Activated T-helper 1 cell treated with anti-CD3 and anti-CD28 coated beads, Interleukin-12 subunit alpha, Interleukin-12 subunit beta, Interleukin-2, Interleukin-4 antibody, amounts not matched to agents 30 ng/mL and 10 ng/mL and 1 ng/mL, durations not matched to agents 14 hours and 24 hours and 36 hours (primary cell): ENCODE data around the gene CFAP100. TPM values are rescaled to one million over a fixed set of nuclear protein-coding genes. Genes with fewer than 3 reads are reported as not detected.

ENCODE experiments used
- DNase-seq: peaks from one replicate; pipeline ENCODE4 v3.0.0; 2021; ENCODE audit warnings: low spot score
- H3K27ac Mint-ChIP-seq: one replicate; pipeline ENCODE4 v1.8.0; 2021; ENCODE audit warnings: mild to moderate bottlenecking, mixed read lengths
- H3K27me3 Mint-ChIP-seq: one replicate; pipeline ENCODE4 v1.8.0; 2022; ENCODE audit warnings: mild to moderate bottlenecking, moderate library complexity, mixed read lengths; ENCODE audit not compliant: insufficient read depth
- H3K36me3 Mint-ChIP-seq: one replicate; pipeline ENCODE4 v1.8.0; 2021; ENCODE audit warnings: low read depth, mixed read lengths
- H3K4me1 Mint-ChIP-seq: one replicate; pipeline ENCODE4 v1.8.0; 2021; ENCODE audit warnings: low read depth, mixed read lengths
- H3K4me3 Mint-ChIP-seq: one replicate; pipeline ENCODE4 v1.8.0; 2021; ENCODE audit warnings: mild to moderate bottlenecking, moderate library complexity, mixed read lengths
- H3K9me3 Mint-ChIP-seq: one replicate; pipeline ENCODE4 v1.8.0; 2021; ENCODE audit warnings: mixed read lengths
- intact Hi-C: fragments of 100-400 bp; cut with micrococcal nuclease; formaldehyde crosslinking; loops from one replicate; pipeline ENCODE4 v1.15.1; 2024
- total RNA-seq: library from RNA; stranded (reverse); gene quantifications from 2 replicates; pipeline ENCODE4 v1.2.3, GENCODE V29; 2022

CFAP100 gene
- total RNA-seq, 1 donor from 2014 or later: not detected

DNA sequence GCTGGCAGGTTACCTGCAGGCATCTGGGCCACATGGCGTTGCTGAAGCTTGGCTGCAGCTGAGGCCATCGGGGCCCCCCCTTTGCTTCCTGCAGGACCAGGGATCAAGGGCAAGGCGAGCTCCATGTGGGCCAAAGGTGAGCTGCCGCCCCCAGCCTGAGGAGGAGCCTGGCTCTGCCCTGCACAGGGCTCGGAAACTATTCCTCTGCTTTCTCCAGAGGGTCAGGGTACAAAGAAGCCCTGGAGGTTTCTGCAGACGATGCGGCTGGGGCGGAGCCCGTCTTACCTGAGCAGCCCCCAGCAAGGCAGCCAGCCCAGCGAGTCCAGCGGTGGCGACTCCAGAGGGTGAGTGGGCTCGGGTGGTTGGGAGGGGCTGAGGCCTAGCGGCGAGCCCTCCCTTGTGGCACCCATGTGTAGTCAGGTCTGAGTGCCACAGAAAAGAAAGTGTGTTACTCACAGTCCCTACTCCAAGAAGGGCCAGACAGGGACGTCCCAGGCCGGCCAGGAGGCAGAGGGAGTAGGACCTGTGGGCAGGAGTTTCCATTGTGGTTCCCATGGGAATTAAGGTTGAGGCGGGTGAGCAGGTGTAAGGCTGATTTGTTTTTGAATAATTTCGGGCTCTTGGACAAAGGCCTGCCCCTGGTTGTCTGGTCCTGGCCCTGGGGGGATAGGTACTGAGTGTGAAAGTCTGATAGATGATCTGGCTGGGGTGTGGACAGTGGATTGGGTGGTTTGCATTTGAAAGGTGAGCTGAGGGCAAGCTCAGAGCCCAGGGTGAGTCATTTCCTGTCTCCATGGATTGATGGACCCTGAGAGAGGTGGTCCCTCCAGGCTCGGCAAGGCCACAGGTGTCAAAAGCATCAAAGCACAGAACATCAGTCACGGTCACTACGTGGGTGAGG is 25.4 kb downstream of the CFAP100 start:
- intact Hi-C loops: no loop called here
- H3K27me3 Mint-ChIP-seq: peaks cover 2% of the 10 kb centered on the region
- DNase-seq: no peak
- no peaks in the 10 kb centered on the region for H3K4me1 Mint-ChIP-seq
- H3K9me3 Mint-ChIP-seq: no peaks in the 10 kb centered on the region
- H3K36me3 Mint-ChIP-seq: no peaks in the 10 kb centered on the region
- no peak overlapping the region for H3K4me3 Mint-ChIP-seq
- H3K27ac Mint-ChIP-seq: no peak overlapping the region

- Mint-ChIP-seq H3K4me3 (no peak overlapping the region), H3K27ac (no peak overlapping the region), H3K27me3 (peaks cover under 1% of the 10 kb centered on the region), H3K9me3 (peaks cover 9% of the 10 kb centered on the region), H3K36me3 (no peaks in the 10 kb centered on the region), H3K4me1 (no peaks in the 10 kb centered on the region)
- DNase-seq: no peak
- intact Hi-C loops: no loop called here
Observed at GRCh38 chr3:126421573-126422119, 26.9 kb downstream of the CFAP100 start.

DNA sequence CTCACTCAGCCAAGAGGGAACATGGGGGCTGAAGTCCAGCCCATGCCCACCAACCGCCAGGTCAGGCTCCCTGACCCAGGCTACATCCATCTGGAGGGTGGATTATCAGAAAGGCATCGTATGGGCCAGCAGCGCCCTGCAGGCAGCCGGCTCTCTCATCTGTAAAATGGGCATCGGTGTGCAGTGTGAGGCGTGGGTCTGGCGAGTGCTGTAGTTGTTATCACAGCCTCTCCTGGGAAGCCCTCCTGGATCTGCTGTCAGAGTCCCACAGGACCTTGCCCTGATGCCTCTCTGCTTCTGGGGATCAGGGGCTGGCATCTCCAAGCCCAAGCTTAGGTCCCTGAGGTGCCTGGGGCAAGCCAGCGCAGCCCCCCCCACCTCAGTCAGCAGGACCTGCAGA is 27.4 kb downstream of the CFAP100 start:
- Mint-ChIP-seq H3K27me3 (no peaks in the 10 kb centered on the region), H3K4me1 (no peaks in the 10 kb centered on the region), H3K9me3 (peaks cover 9% of the 10 kb centered on the region), H3K4me3 (no peak overlapping the region), H3K27ac (no peak overlapping the region), H3K36me3 (no peaks in the 10 kb centered on the region)
- DNase-seq: no peak
- intact Hi-C loops: no loop called here

DNA sequence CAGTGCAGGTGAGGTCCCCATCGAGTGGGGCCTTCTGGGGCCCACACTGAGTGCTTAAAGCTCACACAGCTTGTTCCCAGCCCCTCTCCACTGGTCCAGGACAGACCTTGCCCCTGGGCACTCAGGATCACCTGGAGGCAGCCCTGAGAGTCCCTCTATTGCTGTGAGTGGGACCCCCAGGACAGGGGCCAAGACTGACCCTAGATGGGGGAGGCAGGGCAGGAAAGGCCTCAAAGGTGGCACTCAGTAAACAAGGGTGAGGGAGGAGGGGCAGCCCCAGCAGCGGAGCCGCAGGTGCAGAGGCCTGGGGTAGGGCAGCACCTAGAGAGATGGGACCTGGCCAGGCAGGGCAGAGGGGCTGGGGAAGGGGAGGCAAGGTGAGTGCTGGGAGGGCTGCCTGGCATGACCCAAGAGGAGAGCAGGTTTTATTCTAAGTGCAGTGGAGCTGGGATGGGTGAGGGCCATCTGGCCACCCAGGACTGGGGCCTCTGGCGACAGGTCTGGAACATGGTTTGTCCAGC is 27.9 kb downstream of the CFAP100 start:
- no peaks in the 10 kb centered on the region for H3K4me1 Mint-ChIP-seq
- no peaks in the 10 kb centered on the region for H3K36me3 Mint-ChIP-seq
- intact Hi-C loops: no loop called here
- no peaks in the 10 kb centered on the region for H3K27me3 Mint-ChIP-seq
- H3K9me3 Mint-ChIP-seq: peaks cover 9% of the 10 kb centered on the region
- no peak for DNase-seq
- H3K4me3 Mint-ChIP-seq: no peak overlapping the region
- H3K27ac Mint-ChIP-seq: no peak overlapping the region

DNA sequence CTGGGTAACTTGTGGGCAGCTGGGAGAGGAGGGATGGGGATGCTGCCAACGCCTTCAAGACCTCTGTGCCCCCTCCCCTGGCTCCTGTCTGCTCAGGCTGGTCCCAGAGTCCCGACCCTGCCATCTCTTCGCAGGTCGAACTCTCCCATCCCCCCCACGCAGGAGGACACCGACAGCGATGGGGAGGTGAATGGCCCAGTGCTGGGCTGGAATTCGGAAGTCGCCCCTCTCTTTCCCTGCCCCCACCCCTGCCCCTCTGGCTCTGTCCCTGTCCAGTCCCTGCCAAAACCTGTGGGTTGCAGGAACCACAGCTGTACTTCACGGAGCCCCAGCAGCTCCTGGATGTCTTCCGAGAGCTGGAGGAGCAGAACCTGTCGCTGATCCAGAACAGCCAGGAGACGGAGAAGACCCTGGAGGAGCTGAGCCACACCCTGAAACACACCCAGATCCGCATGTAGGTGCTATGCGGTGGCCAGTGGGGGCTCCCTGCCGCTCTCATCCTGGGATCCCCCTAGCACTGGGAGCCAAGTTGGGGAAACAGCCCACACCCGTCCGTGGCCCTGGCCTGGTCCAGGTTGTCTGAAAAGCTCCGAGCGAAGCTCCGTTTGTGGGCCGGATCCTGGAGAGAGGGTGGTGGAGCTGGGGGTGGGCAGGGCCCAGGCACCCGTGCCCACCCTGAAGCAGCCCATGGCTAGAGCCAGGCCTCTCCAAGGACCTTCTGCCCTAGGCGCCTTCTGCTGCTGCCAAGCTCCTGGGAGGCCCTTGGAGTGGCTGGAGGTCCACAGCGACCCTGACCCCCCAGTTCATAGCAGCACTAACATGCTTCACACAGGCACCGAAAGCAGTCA is 28.7 kb downstream of the CFAP100 start:
- Mint-ChIP-seq H3K4me1 (no peaks in the 10 kb centered on the region), H3K27ac (no peak overlapping the region), H3K36me3 (no peaks in the 10 kb centered on the region), H3K9me3 (peaks cover 9% of the 10 kb centered on the region), H3K27me3 (no peaks in the 10 kb centered on the region), H3K4me3 (no peak overlapping the region)
- DNase-seq: no peak
- intact Hi-C loops: no loop called here

DNA sequence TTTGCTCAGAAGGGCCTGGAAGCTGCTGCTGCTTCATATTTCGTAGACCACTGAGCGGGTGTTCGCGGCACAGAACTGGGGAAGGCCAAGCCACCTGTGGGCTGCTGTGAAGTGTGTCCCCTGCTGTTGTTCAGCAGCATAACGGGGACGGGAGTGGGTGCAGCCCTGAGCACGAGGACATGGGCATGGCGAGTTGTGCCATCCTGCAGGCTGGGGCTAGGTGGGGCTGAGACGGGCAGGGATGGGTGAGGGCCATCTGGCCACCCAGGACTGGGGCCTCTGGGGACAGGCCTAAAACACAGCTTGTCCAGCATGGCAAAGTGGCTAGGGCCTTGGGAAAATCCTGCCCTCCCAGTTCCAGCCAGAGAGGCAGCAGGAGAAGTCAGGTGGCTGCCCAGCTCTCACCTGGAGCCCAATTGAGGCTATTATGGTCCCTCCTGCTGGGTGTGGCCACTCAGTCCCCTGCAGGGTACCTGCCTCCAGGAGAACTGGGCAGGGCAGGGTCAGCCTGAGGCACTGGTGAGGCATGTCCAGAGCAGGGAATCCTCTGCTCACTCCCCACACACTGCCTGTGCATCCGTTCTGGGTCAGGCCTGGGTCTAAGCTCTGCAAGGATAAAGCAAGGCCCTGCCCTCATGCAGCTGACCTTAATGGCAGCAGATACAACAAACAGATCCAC is 29.5 kb downstream of the CFAP100 start:
- H3K36me3 Mint-ChIP-seq: no peaks in the 10 kb centered on the region
- H3K9me3 Mint-ChIP-seq: peaks cover 9% of the 10 kb centered on the region
- H3K4me3 Mint-ChIP-seq: no peak overlapping the region
- no peak for DNase-seq
- no peaks in the 10 kb centered on the region for H3K27me3 Mint-ChIP-seq
- intact Hi-C loops: no loop called here
- H3K4me1 Mint-ChIP-seq: no peaks in the 10 kb centered on the region
- no peak overlapping the region for H3K27ac Mint-ChIP-seq

DNA sequence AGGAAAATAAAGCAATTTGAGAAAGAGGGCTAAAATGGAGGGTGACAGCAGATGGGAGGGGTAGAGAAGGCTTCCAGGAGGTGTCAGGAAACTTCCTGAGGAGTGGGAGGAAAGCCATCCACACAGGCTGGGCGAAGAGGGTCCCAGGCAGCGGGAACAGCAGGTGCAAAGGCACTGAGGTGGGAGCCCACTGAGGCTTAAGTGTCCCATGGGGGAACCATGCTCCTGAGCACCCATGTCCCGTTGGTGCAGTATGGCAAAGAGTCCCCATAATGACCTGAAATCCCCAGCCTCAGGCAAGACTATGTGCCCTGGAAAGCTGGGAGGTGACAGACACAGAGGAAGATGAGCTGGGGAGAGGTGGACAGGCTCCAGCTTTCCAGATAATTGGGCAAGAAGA is 30.0 kb downstream of the CFAP100 start:
- intact Hi-C loops: no loop called here
- Mint-ChIP-seq H3K27ac (no peak overlapping the region), H3K4me1 (no peaks in the 10 kb centered on the region), H3K4me3 (no peak overlapping the region), H3K27me3 (no peaks in the 10 kb centered on the region), H3K36me3 (no peaks in the 10 kb centered on the region), H3K9me3 (peaks cover 9% of the 10 kb centered on the region)
- no peak for DNase-seq

- no peak overlapping the region for H3K27ac Mint-ChIP-seq
- no peak for DNase-seq
- H3K27me3 Mint-ChIP-seq: no peaks in the 10 kb centered on the region
- H3K4me1 Mint-ChIP-seq: no peaks in the 10 kb centered on the region
- no peak overlapping the region for H3K4me3 Mint-ChIP-seq
- peaks cover under 1% of the 10 kb centered on the region for H3K9me3 Mint-ChIP-seq
- intact Hi-C loops: no loop called here
- H3K36me3 Mint-ChIP-seq: peaks cover 3% of the 10 kb centered on the region
Observed at GRCh38 chr3:126431103-126431534, 36.4 kb downstream of the CFAP100 start.

GRCh38 chr3:126432361-126433104 is 37.8 kb downstream of the CFAP100 start:
- no peaks in the 10 kb centered on the region for H3K27me3 Mint-ChIP-seq
- peaks cover 3% of the 10 kb centered on the region for H3K36me3 Mint-ChIP-seq
- no peak for DNase-seq
- intact Hi-C loops: no loop called here
- H3K4me3 Mint-ChIP-seq: no peak overlapping the region
- no peaks in the 10 kb centered on the region for H3K9me3 Mint-ChIP-seq
- H3K27ac Mint-ChIP-seq: no peak overlapping the region
- H3K4me1 Mint-ChIP-seq: no peaks in the 10 kb centered on the region

DNA sequence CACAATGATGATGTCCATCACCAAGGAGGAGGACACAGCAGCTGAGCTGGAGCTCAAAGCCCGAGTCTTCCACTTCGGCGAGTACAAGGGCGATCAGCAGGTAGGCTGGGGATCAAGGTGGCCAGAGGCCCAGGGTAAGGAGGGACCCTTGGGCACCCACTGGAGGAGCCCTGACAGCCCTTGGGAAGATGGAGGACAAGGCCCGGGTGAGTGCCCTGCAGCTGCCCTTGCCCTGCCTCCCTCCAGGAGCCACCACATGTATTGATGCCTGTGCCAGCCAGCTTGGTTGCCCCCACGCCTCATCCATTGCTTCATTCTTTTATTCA is 38.4 kb downstream of the CFAP100 start:
- H3K4me1 Mint-ChIP-seq: no peaks in the 10 kb centered on the region
- H3K9me3 Mint-ChIP-seq: no peaks in the 10 kb centered on the region
- peaks cover 3% of the 10 kb centered on the region for H3K36me3 Mint-ChIP-seq
- DNase-seq: no peak
- intact Hi-C loops: no loop called here
- no peak overlapping the region for H3K4me3 Mint-ChIP-seq
- no peak overlapping the region for H3K27ac Mint-ChIP-seq
- no peaks in the 10 kb centered on the region for H3K27me3 Mint-ChIP-seq

DNA sequence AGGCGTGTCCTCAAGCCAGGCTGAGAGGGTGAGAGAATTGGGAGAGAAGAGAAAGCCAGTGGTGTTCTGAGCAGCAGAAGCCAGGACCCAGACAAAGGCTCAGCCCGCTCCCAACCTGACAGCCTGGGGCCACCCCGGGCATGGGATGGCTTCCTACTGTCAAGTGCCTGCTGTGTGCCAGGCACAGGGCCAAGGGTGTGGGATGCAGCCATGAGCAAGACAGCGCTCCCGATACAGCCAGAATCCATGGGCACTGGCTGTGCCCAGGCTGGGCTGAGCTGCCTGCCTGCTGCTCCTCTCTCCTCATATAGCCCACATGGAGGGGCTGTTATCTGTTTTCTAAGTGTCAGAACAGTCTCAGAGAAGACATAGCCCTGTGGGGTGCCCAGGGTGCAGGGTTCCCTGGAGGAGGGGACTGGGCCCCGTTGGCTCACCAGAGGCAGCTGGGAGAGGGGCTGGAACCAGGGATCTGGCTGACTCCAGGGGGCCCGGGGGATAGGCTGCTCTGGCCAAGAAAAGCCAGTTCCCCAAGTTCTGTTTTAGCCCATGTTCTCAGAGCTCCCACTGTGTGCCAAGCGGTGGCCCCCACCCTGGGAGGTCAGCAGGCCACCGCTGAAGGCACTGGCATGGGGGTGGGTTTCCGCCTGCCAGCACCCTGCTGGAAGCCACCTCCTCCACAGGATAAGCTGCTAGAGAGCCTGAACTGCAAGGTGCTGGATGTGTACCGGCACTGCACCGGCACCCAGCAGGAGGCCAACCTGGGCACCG is 39.0 kb downstream of the CFAP100 start:
- no peak overlapping the region for H3K4me3 Mint-ChIP-seq
- H3K9me3 Mint-ChIP-seq: no peaks in the 10 kb centered on the region
- DNase-seq: no peak
- no peak overlapping the region for H3K27ac Mint-ChIP-seq
- H3K27me3 Mint-ChIP-seq: no peaks in the 10 kb centered on the region
- H3K4me1 Mint-ChIP-seq: no peaks in the 10 kb centered on the region
- peaks cover 3% of the 10 kb centered on the region for H3K36me3 Mint-ChIP-seq
- intact Hi-C loops: no loop called here

DNA sequence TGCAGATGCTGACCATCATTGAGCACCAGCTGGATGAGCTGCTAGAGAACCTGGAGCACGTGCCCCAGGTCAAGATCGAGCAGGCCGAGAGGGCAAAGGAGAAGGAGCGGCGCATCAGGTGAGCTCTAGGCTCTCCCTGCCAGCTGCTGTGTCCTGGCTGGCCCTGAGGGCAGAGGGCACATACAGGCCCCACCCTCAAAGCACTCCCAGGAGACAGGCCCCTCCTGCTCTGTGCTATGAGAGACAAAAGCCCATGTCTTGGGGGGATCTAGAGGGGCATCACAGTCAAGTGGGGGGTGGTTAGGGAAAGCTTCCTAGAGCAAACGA is 39.5 kb downstream of the CFAP100 start:
- Mint-ChIP-seq H3K4me1 (no peaks in the 10 kb centered on the region), H3K9me3 (no peaks in the 10 kb centered on the region), H3K4me3 (no peak overlapping the region), H3K36me3 (peaks cover 3% of the 10 kb centered on the region), H3K27me3 (no peaks in the 10 kb centered on the region), H3K27ac (no peak overlapping the region)
- intact Hi-C loops: no loop called here
- no peak for DNase-seq
